Subcutaneous abdominal adipose tissue (tissue), 5 donors: ENCODE data around the gene MAL.

Source experiments
- H3K27ac ChIP-seq: one replicate; pipeline ENCODE4 v1.7.0; 2013; ENCODE audit warnings: low read depth, mild to moderate bottlenecking, inconsistent platforms, low read length, moderate library complexity
- H3K27me3 ChIP-seq, 5 donors: one replicate each; pipeline ENCODE4 v1.7.0; 2013; ENCODE audit warnings: low read length in 5 of 5, inconsistent platforms in 1 of 5; ENCODE audit not compliant: control insufficient read depth in 5 of 5, insufficient read depth in 4 of 5
- H3K36me3 ChIP-seq, 5 donors: one replicate each; pipeline ENCODE4 v1.7.0; 2013; ENCODE audit warnings: low read length in 5 of 5; ENCODE audit not compliant: control insufficient read depth in 5 of 5, insufficient read depth in 5 of 5
- H3K4me1 ChIP-seq, 5 donors: one replicate each; pipeline ENCODE4 v1.7.0; 2013; ENCODE audit warnings: low read length in 5 of 5, mild to moderate bottlenecking in 3 of 5, moderate library complexity in 1 of 5; ENCODE audit not compliant: control insufficient read depth in 5 of 5, insufficient read depth in 5 of 5
- H3K4me3 ChIP-seq, 5 donors: one replicate each; pipeline ENCODE4 v1.7.0; 2013; ENCODE audit warnings: low read length in 5 of 5, low read depth in 1 of 5
- H3K9ac ChIP-seq, 5 donors: one replicate each; pipeline ENCODE4 v1.7.0; 2013; ENCODE audit warnings: low read length in 5 of 5, mild to moderate bottlenecking in 4 of 5, moderate library complexity in 3 of 5
- H3K9me3 ChIP-seq, 5 donors: one replicate each; pipeline ENCODE4 v1.7.0; 2013; ENCODE audit warnings: low read length in 5 of 5; ENCODE audit not compliant: control insufficient read depth in 5 of 5
- donor health status: healthy.
- donor health status: healthy.
- donor health status: healthy.
- donor health status: healthy.
- donor health status: healthy.

MAL gene

DNA sequence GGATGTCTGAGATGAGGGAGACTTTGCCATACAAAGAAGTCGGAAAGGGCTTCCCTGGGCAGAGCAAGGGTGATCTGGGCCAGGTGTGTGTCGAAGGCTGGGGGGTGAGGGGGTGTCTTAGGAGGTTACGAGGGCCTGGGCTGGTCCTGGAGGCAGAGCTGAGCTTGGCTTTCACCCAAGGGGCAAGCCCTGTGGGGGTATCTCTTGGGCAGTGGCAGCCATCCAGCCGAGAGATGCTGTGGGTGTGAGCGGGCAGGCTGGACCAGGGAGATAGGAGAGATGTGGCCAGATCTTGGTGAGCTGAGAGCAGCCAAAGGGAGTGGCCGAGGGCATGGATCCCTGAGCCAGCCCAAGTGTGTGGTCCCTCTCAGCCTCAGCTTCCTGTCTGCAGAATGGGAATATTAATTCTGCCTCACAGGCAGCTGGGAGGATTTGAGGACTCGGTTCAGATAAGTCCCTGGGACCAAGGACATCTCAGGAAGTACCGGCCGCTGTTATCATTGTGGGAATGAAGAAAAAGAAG, 33.0 kb downstream of the MAL start:
- H3K4me3 ChIP-seq: no peak overlapping the region

DNA sequence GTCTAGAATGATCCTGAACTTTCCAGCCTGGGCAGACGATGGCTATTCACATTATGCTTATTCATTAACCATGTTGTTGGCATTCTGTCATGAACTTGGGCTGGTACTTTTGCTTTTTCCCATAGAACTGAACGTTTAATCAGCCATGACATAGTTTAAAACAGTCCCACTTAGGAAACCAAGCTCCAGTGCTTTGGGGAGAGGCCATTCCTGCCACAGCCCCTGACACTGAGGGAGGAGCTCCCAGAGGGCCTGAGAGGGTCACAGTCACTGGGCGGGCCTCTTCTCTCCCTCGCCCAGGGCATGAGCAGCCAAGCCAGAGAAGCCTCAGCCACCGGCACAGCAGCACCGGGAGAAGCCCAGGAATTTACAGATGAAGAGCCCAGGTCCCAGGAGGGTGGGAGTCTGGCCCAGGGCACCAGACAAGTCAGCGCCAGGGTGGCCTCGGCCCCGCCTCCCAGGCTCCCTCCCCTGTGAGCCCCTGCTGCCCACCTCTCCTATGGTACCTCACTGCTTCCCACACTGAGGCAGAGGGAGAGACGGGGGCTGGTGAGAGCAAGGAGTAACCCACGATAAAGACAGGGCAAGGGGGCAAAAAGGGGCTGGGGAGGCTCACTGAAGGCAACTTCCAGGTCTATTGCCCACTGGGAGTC, 33.6 kb downstream of the MAL start:
- Histone ChIP-seq H3K9ac (no peak overlapping the region), H3K27ac (no peak overlapping the region), H3K4me1 (no peaks in the 10 kb centered on the region), H3K4me3 (no peak overlapping the region), H3K9me3 (no peaks in the 10 kb centered on the region), H3K36me3 (no peaks in the 10 kb centered on the region), H3K27me3 (peaks cover 15 to 36% (median 20%) of the 10 kb centered on the region in 5 donors)

More for the DNA sequence above, 33.0 kb downstream of the MAL start:
- H3K27me3 ChIP-seq: peaks cover 15 to 38% (median 20%) of the 10 kb centered on the region in 5 donors
- H3K36me3 ChIP-seq: no peaks in the 10 kb centered on the region
- no peaks in the 10 kb centered on the region for H3K4me1 ChIP-seq
- H3K27ac ChIP-seq: no peak overlapping the region
- no peak overlapping the region for H3K9ac ChIP-seq
- H3K9me3 ChIP-seq: no peaks in the 10 kb centered on the region

DNA sequence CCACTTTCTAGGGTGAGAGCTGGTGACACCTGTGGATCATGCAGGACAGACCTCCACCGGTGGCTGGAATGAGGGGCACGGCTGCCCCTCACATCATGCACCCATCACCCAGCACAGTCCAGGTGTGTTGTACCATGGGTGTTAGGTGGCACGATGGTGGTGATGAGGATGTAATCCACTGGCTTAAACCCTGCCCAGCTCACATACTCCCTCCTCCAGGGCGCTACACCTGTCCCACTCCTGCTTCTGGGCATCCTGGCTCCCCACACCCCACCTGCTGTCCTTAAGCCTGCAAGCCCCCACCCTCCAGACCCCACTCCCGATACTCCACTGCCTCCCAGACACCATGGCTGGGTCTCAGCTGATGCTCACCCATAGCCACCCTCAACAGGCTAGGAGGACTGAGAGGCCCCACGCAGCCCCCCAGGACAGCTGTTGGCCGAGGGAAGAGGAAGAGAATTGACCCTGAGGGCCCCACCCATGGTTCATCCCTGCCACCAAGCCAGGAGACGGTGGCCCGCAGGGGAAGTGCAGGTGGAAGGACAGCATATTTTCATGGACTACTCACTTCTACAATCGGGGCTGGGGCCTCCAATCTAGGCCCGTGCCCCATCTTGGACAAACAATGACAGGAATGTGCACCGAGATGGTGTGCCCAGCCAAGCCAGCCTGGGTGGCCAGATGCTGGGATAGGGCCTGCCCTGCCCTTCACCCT, 34.3 kb downstream of the MAL start:
- Histone ChIP-seq H3K9ac (no peak overlapping the region), H3K27ac (no peak overlapping the region)

DNA sequence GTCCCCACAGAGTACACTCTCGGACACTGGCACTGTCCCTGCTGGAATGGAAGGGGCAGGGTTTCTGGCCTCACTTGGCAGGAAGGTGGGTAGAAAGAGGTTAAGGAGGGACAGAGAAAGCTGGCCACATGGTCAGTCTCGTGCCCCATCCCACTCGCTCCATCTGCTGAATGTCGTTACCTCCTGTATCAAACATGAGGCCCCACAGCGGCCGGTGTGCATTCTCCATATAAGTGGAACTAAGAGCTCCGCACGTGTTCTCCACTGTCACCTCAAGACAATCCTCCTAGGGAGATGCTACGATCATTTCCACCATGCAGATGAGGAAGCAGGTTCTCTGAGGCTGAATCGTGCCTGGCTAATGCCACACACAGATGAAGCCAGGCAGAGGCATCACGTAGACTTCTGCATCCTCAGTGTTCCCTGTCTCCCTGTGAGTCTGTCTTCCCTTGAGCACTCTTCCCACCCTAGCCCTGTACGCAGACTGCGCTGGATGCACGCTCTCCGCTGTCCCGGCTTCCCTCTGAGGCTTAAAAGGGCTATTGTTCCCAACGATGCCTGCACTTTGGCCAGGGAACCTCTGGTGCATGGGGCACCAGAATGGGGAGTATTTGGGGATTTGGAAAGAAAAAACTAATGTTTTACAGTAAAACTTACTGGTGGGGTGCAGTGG, 35.1 kb downstream of the MAL start:
- no peak overlapping the region for H3K9ac ChIP-seq

More for the DNA sequence above, 34.3 kb downstream of the MAL start:
- H3K27me3 ChIP-seq: peaks cover 15 to 32% (median 20%) of the 10 kb centered on the region in 5 donors
- H3K4me1 ChIP-seq: no peaks in the 10 kb centered on the region
- H3K36me3 ChIP-seq: no peaks in the 10 kb centered on the region
- H3K4me3 ChIP-seq: no peak overlapping the region
- no peaks in the 10 kb centered on the region for H3K9me3 ChIP-seq

DNA sequence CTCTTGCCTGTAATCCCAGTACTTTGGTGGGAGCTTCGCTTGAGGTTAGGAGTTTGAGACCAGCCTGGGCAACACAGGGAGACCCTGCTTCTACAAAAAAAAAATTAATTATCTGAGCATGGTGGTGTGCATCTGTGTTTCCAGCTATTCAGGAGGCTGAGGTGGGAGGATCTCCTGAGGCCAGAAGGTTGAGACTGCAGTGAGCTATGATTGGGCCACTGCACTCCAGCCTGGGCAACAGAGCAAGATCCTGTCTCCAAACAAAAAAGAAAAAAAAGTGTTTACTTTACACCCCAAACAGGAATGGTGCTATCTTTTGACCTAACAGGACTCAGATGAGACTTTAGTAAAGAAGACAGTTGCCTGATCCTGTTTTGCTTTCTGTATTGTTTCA, 35.6 kb downstream of the MAL start:
- H3K9me3 ChIP-seq: no peaks in the 10 kb centered on the region
- no peaks in the 10 kb centered on the region for H3K4me1 ChIP-seq
- no peak overlapping the region for H3K9ac ChIP-seq
- no peak overlapping the region for H3K4me3 ChIP-seq
- H3K27ac ChIP-seq: no peak overlapping the region
- H3K36me3 ChIP-seq: no peaks in the 10 kb centered on the region
- peaks cover 11 to 25% (median 20%) of the 10 kb centered on the region in 5 donors for H3K27me3 ChIP-seq

More for the DNA sequence above, 35.1 kb downstream of the MAL start:
- Histone ChIP-seq H3K27ac (no peak overlapping the region), H3K4me1 (no peaks in the 10 kb centered on the region), H3K27me3 (peaks cover 15 to 30% (median 20%) of the 10 kb centered on the region in 5 donors), H3K36me3 (no peaks in the 10 kb centered on the region), H3K4me3 (no peak overlapping the region), H3K9me3 (no peaks in the 10 kb centered on the region)

DNA sequence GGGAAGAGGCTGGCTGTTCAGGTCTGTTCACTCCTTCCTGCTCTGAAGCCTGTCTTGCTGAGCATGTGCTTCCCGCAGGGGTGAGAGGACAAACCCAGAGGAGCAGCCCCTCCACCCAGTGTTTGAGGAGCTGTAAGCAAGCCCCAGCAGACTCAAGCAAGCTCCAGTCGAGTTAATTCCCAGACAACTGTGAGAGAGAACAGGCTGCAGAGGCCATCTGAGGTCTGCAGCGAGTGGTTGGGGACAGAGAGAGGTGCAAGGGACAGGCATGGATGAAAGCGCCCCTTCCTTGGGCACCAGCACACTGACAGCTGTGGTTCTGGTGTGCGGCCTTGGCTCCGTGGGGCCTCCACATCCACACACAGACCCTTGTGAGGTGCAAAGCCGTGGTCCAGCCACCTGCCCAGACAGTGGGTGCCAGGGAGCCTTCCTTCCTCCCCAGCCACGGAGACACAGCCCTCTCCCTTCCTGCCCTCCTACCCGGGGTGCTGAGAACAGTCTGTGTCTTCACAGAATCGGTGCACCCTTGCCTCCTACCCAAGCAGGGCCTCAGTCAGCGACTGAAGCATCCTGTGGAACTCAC, 36.2 kb downstream of the MAL start:
- Histone ChIP-seq H3K9ac (no peak overlapping the region), H3K27ac (no peak overlapping the region), H3K36me3 (no peaks in the 10 kb centered on the region), H3K9me3 (no peaks in the 10 kb centered on the region), H3K4me1 (no peaks in the 10 kb centered on the region), H3K4me3 (no peak overlapping the region), H3K27me3 (peaks cover 11 to 24% (median 20%) of the 10 kb centered on the region in 5 donors)

DNA sequence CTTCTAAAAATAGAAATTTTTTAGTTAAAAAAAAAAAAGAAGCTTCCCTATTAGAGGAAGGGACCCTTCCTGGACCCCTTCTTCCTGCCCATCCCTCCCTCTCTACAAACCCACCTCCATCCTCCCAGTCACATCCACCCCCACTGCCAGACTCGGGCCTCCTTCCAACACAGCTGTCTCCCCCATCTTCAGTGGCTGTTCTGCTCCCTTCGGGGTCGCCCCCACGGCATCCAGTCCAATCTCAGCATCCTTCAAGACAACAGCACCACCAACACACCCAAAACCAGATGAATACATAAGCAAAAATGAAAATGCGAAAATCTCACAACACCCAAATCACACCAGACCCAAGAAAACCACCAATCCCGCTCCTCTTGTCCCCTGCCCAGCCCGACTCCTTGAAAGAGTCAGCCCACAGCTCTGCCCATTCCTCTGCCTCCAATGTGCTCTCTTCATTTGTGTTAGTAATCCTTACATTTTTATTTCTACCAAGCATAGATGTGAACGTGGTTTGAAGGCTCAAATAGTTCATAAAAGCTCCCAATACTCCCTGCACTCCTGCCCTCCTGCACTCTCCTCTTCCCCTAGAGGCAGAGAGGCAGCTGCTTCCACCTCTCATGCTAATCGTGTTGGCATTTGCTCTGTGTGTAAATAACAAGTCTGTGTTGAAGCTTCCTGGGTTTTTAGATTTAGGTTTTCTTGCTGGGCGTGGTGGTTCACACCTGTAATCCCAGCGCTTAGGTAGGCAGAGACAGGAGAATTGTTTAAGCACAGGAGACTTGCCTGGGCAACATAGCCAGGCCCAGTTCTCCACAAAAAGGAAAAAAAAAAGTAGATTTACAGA, 37.0 kb downstream of the MAL start:
- Histone ChIP-seq H3K36me3 (no peaks in the 10 kb centered on the region), H3K27ac (no peak overlapping the region), H3K27me3 (peaks cover 11 to 24% (median 20%) of the 10 kb centered on the region in 5 donors), H3K4me1 (no peaks in the 10 kb centered on the region), H3K9ac (no peak overlapping the region), H3K9me3 (no peaks in the 10 kb centered on the region), H3K4me3 (no peak overlapping the region)

DNA sequence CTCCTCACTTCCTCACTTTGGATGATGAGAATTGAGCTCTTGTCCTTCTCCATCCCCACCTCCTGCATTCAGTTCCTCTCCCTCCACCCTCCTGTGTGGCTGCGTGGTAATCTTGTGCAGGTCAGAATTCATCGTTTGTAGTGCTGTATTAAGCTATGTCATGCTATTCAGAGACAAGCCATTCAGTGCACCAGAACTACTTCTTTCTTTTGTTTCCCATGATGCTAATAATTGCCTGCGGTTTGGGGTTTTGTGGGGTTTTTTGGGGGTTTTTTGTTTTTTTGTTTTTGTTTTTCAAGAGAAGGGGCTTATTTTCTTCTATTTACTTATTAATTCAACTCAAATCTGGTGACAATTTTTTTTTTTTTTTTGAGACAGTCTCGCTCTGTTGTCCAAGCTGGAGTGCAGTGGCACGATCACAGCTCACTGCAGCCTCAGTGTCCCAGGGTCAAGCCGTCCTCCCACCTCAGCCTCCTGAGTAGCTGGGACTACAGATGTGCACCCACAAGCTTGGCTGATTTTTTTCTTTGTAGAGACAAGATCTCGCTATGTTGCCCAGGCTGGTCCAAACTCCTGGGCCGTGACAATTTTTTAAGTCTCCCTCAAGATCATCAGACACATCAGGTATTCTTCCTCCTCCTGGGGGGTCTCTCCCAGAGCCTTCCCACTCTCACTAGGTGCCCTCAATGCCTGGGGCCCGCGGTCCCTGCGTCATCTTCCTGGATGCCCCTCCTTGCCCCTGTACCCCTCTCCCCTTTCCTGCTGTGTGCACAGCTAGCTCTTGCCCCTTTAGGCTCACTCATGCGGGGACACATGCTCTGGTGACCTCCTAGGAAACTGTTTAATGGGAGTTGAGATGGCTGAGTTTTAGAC, 37.8 kb downstream of the MAL start:
- no peaks in the 10 kb centered on the region for H3K36me3 ChIP-seq
- no peak overlapping the region for H3K4me3 ChIP-seq
- H3K9me3 ChIP-seq: no peaks in the 10 kb centered on the region
- H3K4me1 ChIP-seq: no peaks in the 10 kb centered on the region
- H3K27me3 ChIP-seq: peaks cover 6 to 21% (median 18%) of the 10 kb centered on the region in 5 donors
- no peak overlapping the region for H3K9ac ChIP-seq
- no peak overlapping the region for H3K27ac ChIP-seq

DNA sequence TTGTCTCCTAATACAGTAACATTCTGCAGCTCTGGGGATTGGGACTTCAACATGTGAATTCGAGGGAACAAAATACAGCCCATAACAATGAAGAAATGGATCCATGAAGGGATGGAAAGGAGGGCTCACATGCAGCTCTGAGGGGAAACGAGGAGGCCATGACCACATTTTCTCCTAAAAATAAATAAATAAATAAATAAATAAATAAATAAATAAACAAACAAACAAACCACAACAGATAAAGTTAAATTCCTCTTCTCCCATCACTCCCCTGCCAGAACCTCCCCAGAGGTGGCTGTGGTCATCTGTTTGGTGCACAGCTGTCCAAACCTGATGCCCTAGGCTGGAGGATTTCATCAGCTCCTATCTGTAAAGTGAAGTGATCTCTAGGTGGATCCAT, 42.7 kb downstream of the MAL start:
- no peaks in the 10 kb centered on the region for H3K9me3 ChIP-seq

More for the DNA sequence above, 42.7 kb downstream of the MAL start:
- Histone ChIP-seq H3K9ac (no peak overlapping the region), H3K27me3 (peaks cover 4 to 12% (median 8%) of the 10 kb centered on the region in 5 donors), H3K36me3 (no peaks in the 10 kb centered on the region), H3K4me1 (no peaks in the 10 kb centered on the region), H3K4me3 (no peak overlapping the region), H3K27ac (no peak overlapping the region)
